Mucosa of gallbladder (tissue), 1 donor: ENCODE data around the gene KCTD5. TPM values are rescaled to one million over a fixed set of nuclear protein-coding genes. Genes with fewer than 3 reads are reported as not detected.
"Not testable (repeated sequence)": the region's sequence is repeated elsewhere in the genome, so short reads cannot be mapped to it uniquely, and the experiment has no call there.

ENCODE experiments used
- DNase-seq: peaks from one replicate; pipeline ENCODE4 v3.0.0-alpha.2; 2020; ENCODE audit warnings: low spot score
- total RNA-seq: library from RNA; stranded (reverse); gene quantifications from one replicate; pipeline ENCODE4 v1.2.1, GENCODE V29; 2021
- donor health status: DM: no; HTN: no; CAD: no.

The KCTD5 gene
- total RNA-seq, 1 donor from 2014 or later, result 18.6 TPM

- DNase-seq, result no peak
Measured at GRCh38 chr16:2708955-2709587, 26.7 kb downstream of the KCTD5 start.

GRCh38 chr16:2709588-2709984 is 27.3 kb downstream of the KCTD5 start:
- DNase-seq, result no peak

- DNase-seq, result no peak
Measured at GRCh38 chr16:2710021-2710710, 27.8 kb downstream of the KCTD5 start.

- DNase-seq, result no peak
Measured at GRCh38 chr16:2710711-2711231, 28.4 kb downstream of the KCTD5 start.

- DNase-seq, result no peak
Measured at GRCh38 chr16:2711370-2712062, 29.2 kb downstream of the KCTD5 start.

- no peak for DNase-seq
Measured at GRCh38 chr16:2712063-2712441, 29.7 kb downstream of the KCTD5 start.

- no peak for DNase-seq
Measured at GRCh38 chr16:2712546-2712945, 30.2 kb downstream of the KCTD5 start.

GRCh38 chr16:2713523-2713922 is 31.2 kb downstream of the KCTD5 start:
- DNase-seq, result no peak

GRCh38 chr16:2713985-2714774 is 31.9 kb downstream of the KCTD5 start:
- DNase-seq, result no peak

- no peak for DNase-seq
Measured at GRCh38 chr16:2715064-2715463, 32.7 kb downstream of the KCTD5 start.

- DNase-seq, result peak; percentile 62
Measured at GRCh38 chr16:2715519-2715918, 33.2 kb downstream of the KCTD5 start.

- DNase-seq, result no peak
Measured at GRCh38 chr16:2715966-2716885, 33.9 kb downstream of the KCTD5 start.

GRCh38 chr16:2716948-2717347 is 34.6 kb downstream of the KCTD5 start:
- DNase-seq, result no peak

- DNase-seq, result no peak
Measured at GRCh38 chr16:2717383-2718263, 35.3 kb downstream of the KCTD5 start.

GRCh38 chr16:2719328-2720063 is 37.2 kb downstream of the KCTD5 start:
- peak; percentile 41 for DNase-seq

GRCh38 chr16:2720064-2720457 is 37.7 kb downstream of the KCTD5 start, which contains the start of gene PRSS27:
TSS of gene PRSS27 (minus strand) at chr16:2720224. CDS start at chr16:2720160, 64 bp downstream.
- DNase-seq, result no peak

GRCh38 chr16:2720719-2721633 is 38.7 kb downstream of the KCTD5 start:
- peak; percentile 56 for DNase-seq

GRCh38 chr16:2721634-2722173 is 39.4 kb downstream of the KCTD5 start:
- not testable (repeated sequence) for DNase-seq
